Measurements from ENCODE around the gene IKZF3.

Gene IKZF3

GRCh38 chr17:39794249-39794970 lies 69.7 kb downstream of the IKZF3 start:
- no peak overlapping the region for H3K27ac ChIP-seq (ENCODE audit: low read length)
- no peaks in the 10 kb centered on the region for H3K36me3 ChIP-seq (ENCODE audit: control insufficient read depth in 2 of 2, insufficient read depth in 2 of 2, low read length in 2 of 2)
- no peak overlapping the region for H3K9ac ChIP-seq (ENCODE audit: low read length in 2 of 2)
- no peaks in the 10 kb centered on the region for H3K4me1 ChIP-seq (ENCODE audit: control insufficient read depth, insufficient read depth, low read length)
- peaks cover 2 to 5% of the 10 kb centered on the region in 2 donors for H3K27me3 ChIP-seq (ENCODE audit: control insufficient read depth in 1 of 2, insufficient read depth in 2 of 2, low read length in 2 of 2)
- H3K4me3 ChIP-seq (ENCODE audit: low read length in 2 of 2), result no peak overlapping the region
- no peaks in the 10 kb centered on the region for H3K9me3 ChIP-seq (ENCODE audit: control insufficient read depth in 2 of 2, low read length in 2 of 2)

GRCh38 chr17:39793301-39793872 lies 70.7 kb downstream of the IKZF3 start:
- no peaks in the 10 kb centered on the region for H3K4me1 ChIP-seq (ENCODE audit: control insufficient read depth, insufficient read depth, low read length)
- H3K27me3 ChIP-seq (ENCODE audit: control insufficient read depth in 1 of 2, insufficient read depth in 2 of 2, low read length in 2 of 2), result peaks cover 2 to 5% of the 10 kb centered on the region in 2 donors
- no peak overlapping the region for H3K9ac ChIP-seq (ENCODE audit: low read length in 2 of 2)
- no peaks in the 10 kb centered on the region for H3K9me3 ChIP-seq (ENCODE audit: control insufficient read depth in 2 of 2, low read length in 2 of 2)
- no peak overlapping the region for H3K4me3 ChIP-seq (ENCODE audit: low read length in 2 of 2)
- H3K27ac ChIP-seq (ENCODE audit: low read length), result no peak overlapping the region
- H3K36me3 ChIP-seq (ENCODE audit: control insufficient read depth in 2 of 2, insufficient read depth in 2 of 2, low read length in 2 of 2), result no peaks in the 10 kb centered on the region

- H3K27me3 ChIP-seq (ENCODE audit: control insufficient read depth in 1 of 2, insufficient read depth in 2 of 2, low read length in 2 of 2), result peaks cover 2 to 5% of the 10 kb centered on the region in 2 donors
Measured at GRCh38 chr17:39792526-39793221, 71.4 kb downstream of the IKZF3 start.

GRCh38 chr17:39791111-39791992 lies 72.8 kb downstream of the IKZF3 start:
- Histone ChIP-seq H3K4me1 (ENCODE audit: control insufficient read depth, insufficient read depth, low read length) (no peaks in the 10 kb centered on the region), H3K4me3 (ENCODE audit: low read length in 2 of 2) (no peak overlapping the region), H3K27me3 (ENCODE audit: control insufficient read depth in 1 of 2, insufficient read depth in 2 of 2, low read length in 2 of 2) (peaks cover 2 to 5% of the 10 kb centered on the region in 2 donors), H3K9me3 (ENCODE audit: control insufficient read depth in 2 of 2, low read length in 2 of 2) (no peaks in the 10 kb centered on the region), H3K36me3 (ENCODE audit: control insufficient read depth in 2 of 2, insufficient read depth in 2 of 2, low read length in 2 of 2) (no peaks in the 10 kb centered on the region), H3K9ac (ENCODE audit: low read length in 2 of 2) (no peak overlapping the region), H3K27ac (ENCODE audit: low read length) (no peak overlapping the region)

More at GRCh38 chr17:39792526-39793221, 71.4 kb downstream of the IKZF3 start:
- Histone ChIP-seq H3K9ac (ENCODE audit: low read length in 2 of 2) (no peak overlapping the region), H3K36me3 (ENCODE audit: control insufficient read depth in 2 of 2, insufficient read depth in 2 of 2, low read length in 2 of 2) (no peaks in the 10 kb centered on the region), H3K27ac (ENCODE audit: low read length) (no peak overlapping the region), H3K4me3 (ENCODE audit: low read length in 2 of 2) (no peak overlapping the region), H3K4me1 (ENCODE audit: control insufficient read depth, insufficient read depth, low read length) (no peaks in the 10 kb centered on the region), H3K9me3 (ENCODE audit: control insufficient read depth in 2 of 2, low read length in 2 of 2) (no peaks in the 10 kb centered on the region)

DNA sequence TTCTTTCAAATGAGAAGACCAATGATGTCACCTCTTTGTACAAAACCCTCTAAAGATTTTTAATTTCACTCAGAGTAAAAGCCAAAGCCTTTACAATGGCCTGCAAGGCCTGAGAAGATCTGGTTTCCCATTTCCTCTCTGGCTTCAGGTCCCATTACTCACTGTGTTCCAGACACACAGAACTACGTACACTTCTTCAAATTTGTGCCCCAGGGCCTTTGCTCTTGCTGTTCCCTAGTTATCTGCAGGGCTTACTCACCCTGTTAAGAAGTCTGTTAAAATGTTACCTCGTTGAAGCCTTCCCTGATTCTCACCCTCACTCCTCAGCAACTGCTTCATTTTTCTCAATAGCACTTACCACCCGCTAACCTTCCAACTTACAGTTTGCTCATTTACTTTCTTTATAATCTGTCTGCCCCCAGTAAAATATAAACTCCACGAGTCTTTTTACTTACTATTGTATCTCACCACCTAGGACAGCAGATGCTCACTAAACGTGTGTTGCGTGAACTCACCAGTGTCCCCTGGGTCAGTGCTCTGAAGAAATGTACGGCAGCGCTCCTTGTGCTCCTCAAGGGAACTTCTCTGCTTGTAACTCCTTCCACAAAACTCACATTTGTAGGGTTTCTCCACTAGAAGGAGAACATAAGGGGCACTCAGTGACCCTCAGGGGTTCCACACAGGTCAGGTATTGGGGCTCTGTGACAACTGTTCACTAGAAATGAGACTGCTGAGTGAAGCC lies 76.2 kb downstream of the IKZF3 start:
- Histone ChIP-seq H3K4me3 (ENCODE audit: low read length in 2 of 2) (no peak overlapping the region), H3K4me1 (ENCODE audit: control insufficient read depth, insufficient read depth, low read length) (no peaks in the 10 kb centered on the region), H3K9ac (ENCODE audit: low read length in 2 of 2) (no peak overlapping the region), H3K9me3 (ENCODE audit: control insufficient read depth in 2 of 2, low read length in 2 of 2) (no peaks in the 10 kb centered on the region), H3K27me3 (ENCODE audit: control insufficient read depth in 1 of 2, insufficient read depth in 2 of 2, low read length in 2 of 2) (peaks cover 2 to 5% of the 10 kb centered on the region in 2 donors), H3K27ac (ENCODE audit: low read length) (no peak overlapping the region), H3K36me3 (ENCODE audit: control insufficient read depth in 2 of 2, insufficient read depth in 2 of 2, low read length in 2 of 2) (no peaks in the 10 kb centered on the region)

DNA sequence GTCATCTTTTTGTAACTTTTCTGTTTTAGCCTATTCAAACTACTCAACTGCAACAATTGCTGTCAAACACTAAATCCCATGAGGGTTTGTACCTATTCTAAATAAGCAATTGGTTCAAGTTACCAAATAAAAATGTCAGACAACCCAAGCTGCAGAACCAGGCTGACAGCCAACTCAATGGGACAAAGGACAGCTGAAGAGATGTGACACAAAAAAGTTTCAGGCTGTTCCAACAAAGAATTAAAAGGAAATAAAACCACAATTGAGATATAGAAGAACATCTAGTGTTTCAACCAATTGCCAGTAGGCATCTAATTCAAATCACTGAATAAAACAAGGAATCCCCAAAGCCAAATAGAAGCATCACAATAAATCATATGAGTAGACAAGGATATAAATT lies 77.1 kb downstream of the IKZF3 start:
- no peaks in the 10 kb centered on the region for H3K4me1 ChIP-seq (ENCODE audit: control insufficient read depth, insufficient read depth, low read length)
- no peak overlapping the region for H3K4me3 ChIP-seq (ENCODE audit: low read length in 2 of 2)
- no peak overlapping the region for H3K9ac ChIP-seq (ENCODE audit: low read length in 2 of 2)
- peaks cover 5 to 9% of the 10 kb centered on the region in 2 donors for H3K27me3 ChIP-seq (ENCODE audit: control insufficient read depth in 1 of 2, insufficient read depth in 2 of 2, low read length in 2 of 2)
- H3K27ac ChIP-seq (ENCODE audit: low read length), result no peak overlapping the region
- H3K36me3 ChIP-seq (ENCODE audit: control insufficient read depth in 2 of 2, insufficient read depth in 2 of 2, low read length in 2 of 2), result no peaks in the 10 kb centered on the region
- H3K9me3 ChIP-seq (ENCODE audit: control insufficient read depth in 2 of 2, low read length in 2 of 2), result no peaks in the 10 kb centered on the region

DNA sequence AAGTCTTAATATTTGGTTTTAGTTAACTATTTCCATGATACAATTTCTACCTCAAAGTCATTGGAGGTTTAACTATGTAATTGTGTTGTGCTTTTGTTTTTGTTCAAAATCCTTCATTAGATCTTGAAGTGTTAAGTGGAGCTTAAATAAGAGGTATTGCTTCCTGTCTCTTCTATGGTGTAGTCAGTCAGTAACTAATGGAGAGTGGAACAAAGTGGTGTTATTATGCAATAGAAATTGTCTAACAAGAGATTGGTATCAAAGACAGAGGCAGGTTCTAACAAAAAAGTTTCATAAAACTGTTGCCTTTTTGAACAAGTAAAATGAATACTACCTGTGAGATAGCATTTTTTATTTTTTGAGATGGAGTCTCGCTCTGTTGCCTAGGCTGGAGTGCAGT lies 81.1 kb downstream of the IKZF3 start:
- peaks cover 8 to 10% of the 10 kb centered on the region in 2 donors for H3K27me3 ChIP-seq (ENCODE audit: control insufficient read depth in 1 of 2, insufficient read depth in 2 of 2, low read length in 2 of 2)
- H3K9me3 ChIP-seq (ENCODE audit: control insufficient read depth in 2 of 2, low read length in 2 of 2), result no peaks in the 10 kb centered on the region
- no peaks in the 10 kb centered on the region for H3K36me3 ChIP-seq (ENCODE audit: control insufficient read depth in 2 of 2, insufficient read depth in 2 of 2, low read length in 2 of 2)
- H3K4me3 ChIP-seq (ENCODE audit: low read length in 2 of 2), result no peak overlapping the region
- no peak overlapping the region for H3K27ac ChIP-seq (ENCODE audit: low read length)
- no peaks in the 10 kb centered on the region for H3K4me1 ChIP-seq (ENCODE audit: control insufficient read depth, insufficient read depth, low read length)
- H3K9ac ChIP-seq (ENCODE audit: low read length in 2 of 2), result no peak overlapping the region

- Histone ChIP-seq H3K4me3 (ENCODE audit: low read length in 2 of 2) (no peak overlapping the region), H3K27ac (ENCODE audit: low read length) (no peak overlapping the region), H3K9ac (ENCODE audit: low read length in 2 of 2) (no peak overlapping the region), H3K27me3 (ENCODE audit: control insufficient read depth in 1 of 2, insufficient read depth in 2 of 2, low read length in 2 of 2) (peaks cover 12 to 14% of the 10 kb centered on the region in 2 donors), H3K4me1 (ENCODE audit: control insufficient read depth, insufficient read depth, low read length) (no peaks in the 10 kb centered on the region), H3K9me3 (ENCODE audit: control insufficient read depth in 2 of 2, low read length in 2 of 2) (no peaks in the 10 kb centered on the region), H3K36me3 (ENCODE audit: control insufficient read depth in 2 of 2, insufficient read depth in 2 of 2, low read length in 2 of 2) (no peaks in the 10 kb centered on the region)
Measured at GRCh38 chr17:39782481-39782880, 81.6 kb downstream of the IKZF3 start.

- Histone ChIP-seq H3K9me3 (ENCODE audit: control insufficient read depth in 2 of 2, low read length in 2 of 2) (no peaks in the 10 kb centered on the region), H3K4me1 (ENCODE audit: control insufficient read depth, insufficient read depth, low read length) (no peaks in the 10 kb centered on the region), H3K9ac (ENCODE audit: low read length in 2 of 2) (no peak overlapping the region), H3K27ac (ENCODE audit: low read length) (no peak overlapping the region), H3K36me3 (ENCODE audit: control insufficient read depth in 2 of 2, insufficient read depth in 2 of 2, low read length in 2 of 2) (no peaks in the 10 kb centered on the region), H3K27me3 (ENCODE audit: control insufficient read depth in 1 of 2, insufficient read depth in 2 of 2, low read length in 2 of 2) (peaks cover 13 to 14% of the 10 kb centered on the region in 2 donors), H3K4me3 (ENCODE audit: low read length in 2 of 2) (no peak overlapping the region)
Measured at GRCh38 chr17:39781861-39782213, 82.3 kb downstream of the IKZF3 start.
